Right atrium auricular region (tissue), 2 donors: ENCODE data around the gene PARVG. TPM values are rescaled to one million over a fixed set of nuclear protein-coding genes. Genes with fewer than 3 reads are reported as not detected.

Experiments
- DNase-seq: peaks from one replicate; pipeline ENCODE4 v3.0.0-alpha.2; 2019; ENCODE audit warnings: low spot score
- H3K27ac ChIP-seq, 2 donors: fragments of 200-600 bp; sonication (generic); 1 replicate in 1 of 2; 2 replicates in 1 of 2; pipeline ENCODE4 v1.5.1; 2016 to 2019
- H3K27me3 ChIP-seq, 2 donors: fragments of 200-600 bp; sonication (generic); one replicate each; pipeline versions ENCODE4 v1.5.1 to v1.6.0; 2017 to 2019
- H3K36me3 ChIP-seq: fragments of 200-600 bp; sonication (generic); one replicate; pipeline ENCODE4 v1.5.1; 2016
- H3K4me1 ChIP-seq, 2 donors: fragments of 200-600 bp; sonication (generic); one replicate each; pipeline versions ENCODE4 v1.5.1 to v1.6.0; 2017 to 2019
- H3K4me3 ChIP-seq, 2 donors: fragments of 200-600 bp; sonication (generic); 1 replicate in 1 of 2; 2 replicates in 1 of 2; pipeline ENCODE4 v1.5.1; 2017 to 2019; ENCODE audit warnings: mild to moderate bottlenecking in 1 of 2, moderate library complexity in 1 of 2
- H3K9me3 ChIP-seq, 2 donors: fragments of 200-600 bp; sonication (generic); one replicate each; pipeline ENCODE4 v1.5.1; 2019
- CTCF ChIP-seq, 2 donors: fragments of 200-600 bp; sonication (generic); IDR thresholded peaks; one replicate each; pipeline ENCODE4 v1.5.1; 2019; ENCODE audit warnings: antibody characterized with exemption in 2 of 2
- total RNA-seq, 2 donors: library from RNA; depleted of rRNA; stranded (reverse); fragments of >200 nt; gene quantifications; one replicate each; pipeline ENCODE4 v1.1.0, GENCODE V29; 2016

PARVG gene
- total RNA-seq, 2 donors from 2014 or later = 2.1 to 7.2 TPM

GRCh38 chr22:44220727-44221680 is 40.3 kb downstream of the PARVG start:
- H3K4me1 ChIP-seq = no peaks in the 10 kb centered on the region
- peak; percentile 18 for DNase-seq
- no peaks in the 10 kb centered on the region for H3K36me3 ChIP-seq
- no peak overlapping the region for H3K27ac ChIP-seq
- H3K4me3 ChIP-seq = no peak overlapping the region
- TF ChIP-seq CTCF (IDR thresholded peaks at IDR 0.05) = no peak
- H3K27me3 ChIP-seq = no peaks in the 10 kb centered on the region
- peaks cover 0 to 9% of the 10 kb centered on the region in 2 donors for H3K9me3 ChIP-seq

GRCh38 chr22:44221710-44222475 is 41.2 kb downstream of the PARVG start:
- DNase-seq = peak; percentile 11
- Histone ChIP-seq H3K27ac (no peak overlapping the region), H3K36me3 (no peaks in the 10 kb centered on the region), H3K27me3 (no peaks in the 10 kb centered on the region), H3K4me3 (no peak overlapping the region), H3K4me1 (no peaks in the 10 kb centered on the region), H3K9me3 (peaks cover 0 to 7% of the 10 kb centered on the region in 2 donors)
- TF ChIP-seq CTCF (IDR thresholded peaks at IDR 0.05) = no peak

GRCh38 chr22:44224166-44224565 is 43.4 kb downstream of the PARVG start:
- Histone ChIP-seq H3K36me3 (no peaks in the 10 kb centered on the region), H3K9me3 (peaks cover 0 to 27% of the 10 kb centered on the region in 2 donors), H3K4me3 (no peak overlapping the region), H3K4me1 (no peaks in the 10 kb centered on the region), H3K27me3 (no peaks in the 10 kb centered on the region), H3K27ac (no peak overlapping the region)
- no peak for TF ChIP-seq CTCF (IDR thresholded peaks at IDR 0.05)
- peak; percentile 16 for DNase-seq

- Histone ChIP-seq H3K27me3 (no peaks in the 10 kb centered on the region), H3K9me3 (peaks cover 0 to 35% of the 10 kb centered on the region in 2 donors)
- no peak for TF ChIP-seq CTCF (IDR thresholded peaks at IDR 0.05)
These were observed 44.5 kb downstream of the PARVG start for GRCh38 chr22:44225091-44225689.

GRCh38 chr22:44225812-44226211 is 45.1 kb downstream of the PARVG start:
- no peak overlapping the region for H3K4me3 ChIP-seq

More at GRCh38 chr22:44225091-44225689, 44.5 kb downstream of the PARVG start:
- DNase-seq = peak; percentile 28
- H3K27ac ChIP-seq = no peak overlapping the region
- H3K36me3 ChIP-seq = no peaks in the 10 kb centered on the region
- H3K4me1 ChIP-seq = no peaks in the 10 kb centered on the region
- H3K4me3 ChIP-seq = no peak overlapping the region

More at GRCh38 chr22:44225812-44226211, 45.1 kb downstream of the PARVG start:
- no peak for DNase-seq
- Histone ChIP-seq H3K36me3 (no peaks in the 10 kb centered on the region), H3K4me1 (no peaks in the 10 kb centered on the region), H3K27me3 (no peaks in the 10 kb centered on the region), H3K9me3 (peaks cover 0 to 35% of the 10 kb centered on the region in 2 donors), H3K27ac (no peak overlapping the region)
- TF ChIP-seq CTCF (IDR thresholded peaks at IDR 0.05) = no peak
